NCI-H526 (cell line): ENCODE measurements around the gene SENP8.
A peak's percentile ranks its signal among the peaks of the same experiment; 100 is the strongest.

Source experiments
- DNase-seq, 2 experiments: peaks; one replicate each; lab custom pipeline; 2025; lab: John Stamatoyannopoulos, UW

Gene SENP8

GRCh38 chr15:72175186-72176044, 57.2 kb downstream of the SENP8 start:
- DNase-seq = no peak

- no peak for DNase-seq
Measured at GRCh38 chr15:72176159-72176558, 58.0 kb downstream of the SENP8 start.

- no peak for DNase-seq
Measured at GRCh38 chr15:72176743-72177142, 58.5 kb downstream of the SENP8 start.

- DNase-seq = no peak
Measured at GRCh38 chr15:72178976-72179585, 60.9 kb downstream of the SENP8 start.

GRCh38 chr15:72179950-72180581, 61.9 kb downstream of the SENP8 start:
- peak in 1 of 2 experiments; percentile 23 for DNase-seq

GRCh38 chr15:72180761-72181324, 62.6 kb downstream of the SENP8 start:
- no peak for DNase-seq

GRCh38 chr15:72182244-72182643, 64.0 kb downstream of the SENP8 start:
- no peak for DNase-seq

- DNase-seq = no peak
Measured at GRCh38 chr15:72182673-72183072, 64.5 kb downstream of the SENP8 start.

GRCh38 chr15:72183781-72184164, 65.6 kb downstream of the SENP8 start:
- no peak for DNase-seq

GRCh38 chr15:72184165-72184811, 66.1 kb downstream of the SENP8 start:
- DNase-seq = peak in 1 of 2 experiments; percentile 47

GRCh38 chr15:72189250-72189902, 71.2 kb downstream of the SENP8 start:
- no peak for DNase-seq

- DNase-seq = no peak
Measured at GRCh38 chr15:72192416-72192815, 74.2 kb downstream of the SENP8 start.
